ELR (cell line): Measurements from ENCODE around the gene RHOT2.

Experiments
- DNase-seq: peaks from one replicate; pipeline ENCODE4 v3.0.0-alpha.2; 2015; ENCODE audit warnings: low read depth

Gene RHOT2

DNA sequence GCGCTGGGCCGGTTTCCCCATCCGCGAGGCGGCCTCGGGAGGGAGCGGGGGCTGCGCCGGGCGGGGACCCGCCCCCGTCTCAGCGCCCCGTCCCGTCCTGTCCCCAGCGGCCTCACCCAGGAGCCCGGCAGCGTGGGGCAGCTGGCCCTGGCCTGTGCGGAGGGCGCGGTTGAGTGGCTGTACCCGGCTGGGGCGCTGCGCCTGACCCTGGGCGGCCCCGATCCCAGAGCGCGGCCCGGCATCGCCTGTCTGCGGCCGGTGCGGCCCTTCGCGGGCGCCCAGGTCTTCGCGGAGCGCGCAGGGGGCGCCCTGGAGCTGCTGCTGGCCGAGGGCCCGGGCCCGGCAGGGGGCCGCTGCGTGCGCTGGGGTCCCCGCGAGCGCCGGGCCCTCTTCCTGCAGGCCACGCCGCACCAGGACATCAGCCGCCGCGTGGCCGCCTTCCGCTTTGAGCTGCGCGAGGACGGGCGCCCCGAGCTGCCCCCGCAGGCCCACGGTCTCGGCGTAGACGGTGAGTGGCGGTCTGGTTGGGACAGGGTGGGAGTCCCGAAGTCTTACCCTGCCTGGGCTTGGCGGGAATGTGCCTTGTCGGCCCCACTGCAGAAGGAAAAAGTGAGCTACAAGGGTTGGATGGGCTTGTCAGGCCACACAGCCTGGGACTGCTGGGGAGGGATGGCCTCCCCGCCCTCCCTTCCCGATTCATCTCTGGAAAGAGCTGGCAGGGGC lies 47.7 kb downstream of the RHOT2 start:
- DNase-seq: peak; percentile 53

DNA sequence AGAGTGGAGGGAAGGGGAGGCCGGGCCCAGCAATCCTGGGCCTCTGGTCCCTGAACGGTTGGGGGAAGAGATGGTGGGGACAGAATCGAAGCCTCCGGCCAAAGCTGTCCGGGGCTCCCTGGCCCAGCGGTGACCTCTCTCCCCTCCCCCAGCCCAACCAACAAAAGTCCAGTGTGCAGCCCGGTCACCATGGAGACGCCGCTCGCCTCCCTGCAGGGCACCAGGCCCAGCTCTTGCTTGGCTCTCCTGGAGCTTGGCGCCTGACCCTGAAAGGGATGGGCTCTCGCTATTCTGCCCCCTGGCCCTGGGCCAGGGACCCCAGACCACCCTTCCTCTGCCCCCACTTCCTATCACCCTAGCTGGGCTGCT lies 48.3 kb downstream of the RHOT2 start:
- DNase-seq: peak; percentile 38

GRCh38 chr16:716768-717325 lies 48.9 kb downstream of the RHOT2 start:
- no peak for DNase-seq

GRCh38 chr16:717450-718245 lies 49.7 kb downstream of the RHOT2 start:
- no peak for DNase-seq

DNA sequence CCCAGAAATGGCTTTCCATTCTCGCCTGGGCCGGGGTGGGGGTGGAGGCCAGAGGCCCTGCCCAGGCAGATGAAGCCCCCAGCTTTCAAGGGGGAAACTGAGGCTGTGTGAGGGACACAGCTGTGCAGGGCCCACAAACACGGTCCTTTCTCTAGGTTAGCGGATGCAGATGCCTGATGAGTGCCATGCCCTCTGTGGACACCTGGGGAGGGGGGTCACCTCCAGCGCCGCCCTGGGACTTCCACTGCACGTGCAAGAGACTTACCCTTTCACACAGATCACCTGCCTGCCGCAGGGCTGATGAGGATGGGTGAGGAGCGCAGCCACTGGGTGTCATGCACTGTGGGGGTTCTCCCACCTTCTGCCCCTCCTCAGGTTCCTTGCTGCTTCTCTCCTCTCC lies 50.5 kb downstream of the RHOT2 start:
- no peak for DNase-seq

GRCh38 chr16:718922-719321 lies 51.0 kb downstream of the RHOT2 start:
- no peak for DNase-seq

- peak; percentile 54 for DNase-seq
Measured at GRCh38 chr16:719815-720446, 52.0 kb downstream of the RHOT2 start.

DNA sequence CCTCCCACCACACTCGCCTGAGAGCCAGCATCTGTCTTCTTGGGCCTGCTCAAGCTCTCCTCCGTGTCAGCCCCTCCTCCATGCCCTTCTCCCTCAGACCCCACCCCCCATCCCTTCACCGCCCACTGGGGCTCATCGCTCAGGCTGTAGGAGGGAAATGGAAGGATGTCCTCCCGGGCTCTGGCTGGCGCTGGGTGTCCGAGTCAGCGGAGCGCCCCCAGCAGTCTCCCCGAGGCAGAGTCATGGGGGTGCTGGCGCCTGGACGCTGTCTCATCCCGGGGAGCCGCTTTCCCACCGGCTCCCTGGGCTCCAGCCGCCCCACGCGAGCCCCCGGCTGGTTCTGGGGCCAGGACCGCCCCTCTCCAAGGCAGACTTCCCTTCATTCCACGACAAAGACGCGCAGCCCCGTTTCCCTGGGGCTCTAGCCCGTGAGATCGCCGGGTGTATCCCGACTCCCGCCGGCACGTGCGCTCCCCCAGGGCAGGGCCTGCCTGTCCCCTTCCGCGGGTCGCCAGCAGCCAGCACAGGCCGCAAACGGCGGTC lies 52.6 kb downstream of the RHOT2 start:
- peak; percentile 79 for DNase-seq

GRCh38 chr16:720990-721764 lies 53.2 kb downstream of the RHOT2 start, which contains the start of gene ANTKMT:
Gene ANTKMT, plus strand, starts transcription at chr16:721146. Its CDS starts 129 bp downstream, at chr16:721275.
- peak; percentile 73 for DNase-seq

DNA sequence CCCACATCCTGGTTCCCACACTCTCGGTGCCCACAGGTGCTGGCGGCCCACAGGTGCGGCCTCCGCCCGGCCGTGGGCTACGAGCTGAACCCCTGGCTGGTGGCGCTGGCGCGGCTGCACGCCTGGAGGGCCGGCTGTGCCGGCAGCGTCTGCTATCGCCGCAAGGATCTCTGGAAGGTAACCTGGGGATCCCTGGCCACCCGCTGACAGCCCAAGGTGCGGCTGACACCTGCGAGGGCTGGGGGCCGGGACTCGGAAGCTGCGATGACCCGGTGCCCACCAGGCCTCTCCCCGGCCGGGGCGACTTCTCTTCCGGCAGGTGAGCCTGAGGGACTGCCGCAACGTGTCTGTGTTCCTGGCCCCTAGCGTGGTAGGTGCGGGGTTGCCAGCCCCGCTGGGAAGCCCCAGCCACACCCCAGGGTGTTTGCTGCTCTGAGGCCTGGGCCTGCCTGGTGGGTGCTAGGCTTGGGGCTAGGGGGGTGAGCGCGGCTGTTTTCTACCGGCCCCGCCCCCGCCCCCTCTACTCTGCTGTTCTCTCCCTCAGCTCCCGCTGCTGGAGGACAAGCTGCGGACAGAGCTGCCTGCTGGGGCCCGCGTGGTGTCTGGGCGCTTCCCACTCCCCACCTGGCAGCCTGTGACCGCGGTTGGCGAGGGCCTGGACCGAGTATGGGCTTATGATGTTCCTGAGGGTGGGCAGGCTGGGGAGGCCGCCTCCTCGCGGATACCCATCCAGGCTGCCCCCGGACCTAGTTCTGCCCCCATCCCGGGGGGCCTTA lies 54.0 kb downstream of the RHOT2 start:
- DNase-seq: no peak

- DNase-seq: no peak
Measured at GRCh38 chr16:722835-723633, 55.1 kb downstream of the RHOT2 start.

DNA sequence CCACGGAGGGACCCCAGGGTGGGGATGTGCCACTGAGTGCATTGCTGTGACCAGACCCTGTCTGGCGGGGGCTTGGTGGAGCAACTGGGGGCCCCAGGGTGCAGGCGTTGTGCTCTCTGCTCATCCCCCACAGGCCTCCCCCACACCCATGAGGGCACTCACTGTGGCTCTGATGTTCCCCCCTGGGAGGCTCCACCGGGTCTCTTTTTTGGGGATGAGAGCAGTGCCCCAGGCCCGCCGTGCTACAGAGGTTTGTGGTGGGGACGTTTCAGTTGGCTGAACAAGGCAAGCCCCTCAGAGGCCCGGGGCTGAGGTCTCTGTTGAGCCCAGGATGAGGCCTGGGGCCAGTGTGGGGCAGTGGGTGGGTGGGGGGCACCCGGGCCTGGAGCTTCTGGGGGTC lies 55.8 kb downstream of the RHOT2 start:
- no peak for DNase-seq
